SK-N-SH treated with all-trans-retinoic acid at 6 μM for 48 hours (cell line): ENCODE results near the gene ZBTB38.

ENCODE experiments used
- ATAC-seq: fragments of 200-7000 bp; cut with Tn5 transposase; 3 replicates; pipeline ENCODE4 v1.9.1; 2020; ENCODE audit warnings: mild to moderate bottlenecking, moderate library complexity
- ARNTL ChIP-seq: fragments of 450-650 bp; formaldehyde crosslinking; IDR thresholded peaks from 2 replicates; pipeline ENCODE4 v1.5.0; 2020; ENCODE audit warnings: low read depth, mild to moderate bottlenecking, moderate library complexity, borderline replicate concordance
- BACH2 ChIP-seq: fragments of 250-450 bp; sonication (Bioruptor Pico); IDR thresholded peaks from 2 replicates; pipeline ENCODE4 v1.9.0; 2021; ENCODE audit warnings: mild to moderate bottlenecking, borderline replicate concordance
- CREB5 ChIP-seq: fragments of 250-450 bp; sonication (Bioruptor Pico); IDR thresholded peaks from 2 replicates; pipeline ENCODE4 v1.5.1; 2020; ENCODE audit warnings: low read depth, mild to moderate bottlenecking, moderate library complexity
- CSDC2 ChIP-seq: fragments of 250-450 bp; sonication (Bioruptor Pico); IDR thresholded peaks from 2 replicates; pipeline ENCODE4 v1.5.0; 2020; ENCODE audit warnings: mild to moderate bottlenecking, moderate library complexity
- CSRNP3 ChIP-seq: fragments of 250-450 bp; sonication (Bioruptor Pico); IDR thresholded peaks from 2 replicates; pipeline ENCODE4 v1.5.1; 2021; ENCODE audit warnings: mild to moderate bottlenecking, moderate library complexity
- ESRRG ChIP-seq: fragments of 250-450 bp; sonication (Bioruptor Pico); IDR thresholded peaks from 2 replicates; pipeline ENCODE4 v1.6.1; 2021; ENCODE audit warnings: mild to moderate bottlenecking
- GLIS3 ChIP-seq: fragments of 250-450 bp; sonication (Bioruptor Pico); IDR thresholded peaks from 2 replicates; pipeline ENCODE4 v1.5.0; 2020; ENCODE audit warnings: mild to moderate bottlenecking, moderate library complexity
- ISL1 ChIP-seq: fragments of 250-450 bp; sonication (Bioruptor Pico); IDR thresholded peaks from 2 replicates; pipeline ENCODE4 v2.1.2; 2022; ENCODE audit warnings: mild to moderate bottlenecking, moderate library complexity
- OSR1 ChIP-seq: fragments of 250-450 bp; sonication (Bioruptor Pico); IDR thresholded peaks from 2 replicates; pipeline ENCODE4 v1.8.0; 2022; ENCODE audit warnings: moderate library complexity, mild to moderate bottlenecking, inconsistent platforms
- PATZ1 ChIP-seq: fragments of 250-450 bp; sonication (Bioruptor Pico); IDR thresholded peaks from 2 replicates; pipeline ENCODE4 v1.8.0; 2020; ENCODE audit warnings: mild to moderate bottlenecking, moderate library complexity, borderline replicate concordance
- POU6F1 ChIP-seq: fragments of 250-450 bp; sonication (Bioruptor Pico); IDR thresholded peaks from 2 replicates; pipeline ENCODE4 v1.8.0; 2021; ENCODE audit warnings: low read depth, mild to moderate bottlenecking, moderate library complexity, borderline replicate concordance
- PPARA ChIP-seq: fragments of 250-450 bp; sonication (Bioruptor Pico); IDR thresholded peaks from 2 replicates; pipeline ENCODE4 v1.5.0; 2020; ENCODE audit warnings: mild to moderate bottlenecking, borderline replicate concordance
- RARB ChIP-seq: fragments of 250-450 bp; sonication (Bioruptor Pico); IDR thresholded peaks from 2 replicates; pipeline ENCODE4 v1.8.0; 2021; ENCODE audit warnings: mild to moderate bottlenecking, moderate library complexity
- SNAI2 ChIP-seq: fragments of 250-450 bp; sonication (Bioruptor Pico); IDR thresholded peaks from 2 replicates; pipeline ENCODE4 v1.5.0; 2020; ENCODE audit warnings: mild to moderate bottlenecking, moderate library complexity
- TCF4 ChIP-seq: fragments of 250-450 bp; sonication (Bioruptor Pico); IDR thresholded peaks from 2 replicates; pipeline ENCODE4 v1.8.0; 2021; ENCODE audit warnings: mild to moderate bottlenecking, moderate library complexity, borderline replicate concordance
- TOX ChIP-seq: fragments of 250-450 bp; sonication (Bioruptor Pico); IDR thresholded peaks from 2 replicates; pipeline ENCODE4 v1.8.0; 2021; ENCODE audit warnings: mild to moderate bottlenecking, moderate library complexity, borderline replicate concordance
- ZFP3 ChIP-seq: fragments of 250-450 bp; sonication (Bioruptor Pico); IDR thresholded peaks from 2 replicates; pipeline ENCODE4 v1.5.0; 2020; ENCODE audit warnings: mild to moderate bottlenecking, moderate library complexity
- ZNF565 ChIP-seq: fragments of 450-650 bp; formaldehyde crosslinking; conservative IDR thresholded peaks from 2 replicates; pipeline ENCODE4 v1.5.0; 2020; ENCODE audit warnings: low read depth, mild to moderate bottlenecking, moderate library complexity
- ZNF70 ChIP-seq: fragments of 450-650 bp; formaldehyde crosslinking; IDR thresholded peaks from 2 replicates; pipeline ENCODE4 v1.5.0; 2020; ENCODE audit warnings: mild to moderate bottlenecking, moderate library complexity

ZBTB38 gene

GRCh38 chr3:141343865-141344271, 24.4 kb upstream of the ZBTB38 start:
- ATAC-seq, result no peak
- no peak for TF ChIP-seq POU6F1 (CRISPR knock-in tag)

- no peak for TF ChIP-seq ZFP3 (CRISPR knock-in tag)
- TF ChIP-seq GLIS3 (CRISPR knock-in tag), result no peak
- no peak for TF ChIP-seq OSR1 (CRISPR knock-in tag)
- TF ChIP-seq PPARA (CRISPR knock-in tag), result no peak
- no peak for TF ChIP-seq ISL1 (CRISPR knock-in tag)
- TF ChIP-seq RARB, result no peak
- no peak for TF ChIP-seq ZNF70 (CRISPR knock-in tag)
- no peak for TF ChIP-seq CSRNP3
- TF ChIP-seq TOX (CRISPR knock-in tag), result no peak
- no peak for TF ChIP-seq BACH2
- no peak for TF ChIP-seq ARNTL
- no peak for TF ChIP-seq PATZ1 (CRISPR knock-in tag)
- TF ChIP-seq CREB5, result no peak
- TF ChIP-seq CSDC2 (CRISPR knock-in tag), result no peak
- TF ChIP-seq TCF4 (CRISPR knock-in tag), result no peak
- no peak for TF ChIP-seq SNAI2 (CRISPR knock-in tag)
- ATAC-seq, result no peak
These were observed 22.8 kb upstream of the ZBTB38 start for GRCh38 chr3:141345528-141345927.

GRCh38 chr3:141346007-141346406, 22.3 kb upstream of the ZBTB38 start:
- no peak for ATAC-seq
- no peak for TF ChIP-seq ESRRG (CRISPR knock-in tag)
- no peak for TF ChIP-seq ISL1 (CRISPR knock-in tag)
- TF ChIP-seq ARNTL, result no peak
- TF ChIP-seq ZNF565 (CRISPR knock-in tag), result no peak
- no peak for TF ChIP-seq BACH2
- TF ChIP-seq CSRNP3, result no peak

GRCh38 chr3:141346418-141346817, 21.9 kb upstream of the ZBTB38 start:
- TF ChIP-seq PPARA (CRISPR knock-in tag) (no peak), POU6F1 (CRISPR knock-in tag) (no peak)
- ATAC-seq, result no peak
